ENCODE data around the gene ATXN2.
"Not testable (repeated sequence)": the region's sequence is repeated elsewhere in the genome, so short reads cannot be mapped to it uniquely, and the experiment has no call there.

ATXN2 gene

GRCh38 chr12:111570084-111570961 is 28.8 kb downstream of the ATXN2 start:
- DNase-seq (ENCODE audit: low read depth): no peak

DNA sequence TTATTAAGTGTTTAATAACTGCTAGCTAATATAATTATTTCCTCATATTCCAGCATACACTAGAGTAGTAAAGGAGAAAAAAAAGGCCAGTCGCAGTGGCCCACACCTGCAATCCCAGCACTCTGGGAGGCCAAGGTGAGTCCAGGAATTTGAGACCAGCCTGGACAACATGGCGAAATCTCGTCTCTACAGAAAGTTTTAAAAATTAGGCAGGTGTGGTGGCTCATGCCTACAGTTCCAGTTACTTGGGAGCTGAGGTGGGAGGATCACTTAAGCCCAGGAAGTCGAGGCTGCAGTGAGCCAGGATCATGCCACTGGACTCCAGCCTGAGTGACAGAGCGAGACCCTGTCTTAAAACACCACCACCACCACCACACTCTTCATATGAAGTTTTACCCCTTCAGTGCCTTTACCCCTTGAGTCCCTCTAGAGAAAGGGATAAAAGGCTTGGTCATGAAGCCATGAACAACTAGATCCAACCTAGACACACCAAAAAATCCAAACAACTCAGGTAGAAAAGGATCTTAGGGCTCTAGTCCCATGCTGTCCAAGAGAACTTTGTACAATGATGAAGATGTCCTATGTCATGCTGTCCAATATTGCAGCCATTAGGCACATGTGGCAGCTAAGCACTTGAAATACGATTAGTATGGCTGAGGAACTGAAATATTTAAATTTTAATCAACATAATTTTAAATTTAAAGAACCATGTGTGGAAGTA is 29.6 kb downstream of the ATXN2 start:
- DNase-seq (ENCODE audit: low read depth): no peak

GRCh38 chr12:111560844-111561243 is 38.3 kb downstream of the ATXN2 start:
- DNase-seq (ENCODE audit: low read depth): not testable (repeated sequence)

DNA sequence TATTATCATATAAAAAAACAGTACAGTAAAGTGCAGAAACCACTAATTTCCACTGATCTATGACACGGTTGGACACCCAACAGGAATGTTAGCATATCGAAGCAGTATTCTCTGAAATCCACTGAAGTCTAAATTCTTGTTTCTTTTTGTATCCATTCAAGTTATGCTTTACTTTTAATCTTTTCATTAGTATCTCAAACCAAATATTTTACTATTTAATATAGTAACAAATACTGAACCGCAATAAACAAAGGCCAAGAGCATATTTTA is 41.1 kb downstream of the ATXN2 start:
- no peak for DNase-seq (ENCODE audit: low read depth)

- DNase-seq (ENCODE audit: low read depth): no peak
Observed at GRCh38 chr12:111557271-111558106, 41.6 kb downstream of the ATXN2 start.

DNA sequence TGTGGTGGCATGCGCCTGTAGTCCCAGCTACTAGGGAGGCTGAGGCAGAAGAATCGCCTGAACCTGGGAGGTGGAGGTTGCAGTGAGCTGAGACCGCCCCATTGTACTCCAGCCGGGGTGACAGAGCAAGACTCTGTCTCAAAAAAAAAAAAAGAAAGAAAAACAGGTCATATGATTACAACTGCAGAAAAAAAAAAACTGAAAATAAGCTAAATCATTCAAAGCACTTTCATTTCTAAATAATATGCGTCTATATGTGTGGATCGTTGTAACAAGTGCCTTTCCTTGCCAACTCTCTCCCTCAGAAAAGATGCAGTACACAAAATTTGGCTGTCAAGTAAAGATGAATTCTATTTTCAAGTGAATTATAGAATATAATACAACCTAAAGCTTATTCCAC is 42.4 kb downstream of the ATXN2 start:
- DNase-seq (ENCODE audit: low read depth): no peak

- DNase-seq (ENCODE audit: low read depth): not testable (repeated sequence)
Observed at GRCh38 chr12:111555313-111555712, 43.8 kb downstream of the ATXN2 start.

- DNase-seq (ENCODE audit: low read depth): no peak
Observed at GRCh38 chr12:111546758-111547383, 52.2 kb downstream of the ATXN2 start.

GRCh38 chr12:111546171-111546570 is 52.9 kb downstream of the ATXN2 start:
- no peak for DNase-seq (ENCODE audit: low read depth)

GRCh38 chr12:111544032-111544431 is 55.1 kb downstream of the ATXN2 start:
- no peak for DNase-seq (ENCODE audit: low read depth)

GRCh38 chr12:111532751-111533150 is 66.4 kb downstream of the ATXN2 start:
- DNase-seq (ENCODE audit: low read depth): no peak

DNA sequence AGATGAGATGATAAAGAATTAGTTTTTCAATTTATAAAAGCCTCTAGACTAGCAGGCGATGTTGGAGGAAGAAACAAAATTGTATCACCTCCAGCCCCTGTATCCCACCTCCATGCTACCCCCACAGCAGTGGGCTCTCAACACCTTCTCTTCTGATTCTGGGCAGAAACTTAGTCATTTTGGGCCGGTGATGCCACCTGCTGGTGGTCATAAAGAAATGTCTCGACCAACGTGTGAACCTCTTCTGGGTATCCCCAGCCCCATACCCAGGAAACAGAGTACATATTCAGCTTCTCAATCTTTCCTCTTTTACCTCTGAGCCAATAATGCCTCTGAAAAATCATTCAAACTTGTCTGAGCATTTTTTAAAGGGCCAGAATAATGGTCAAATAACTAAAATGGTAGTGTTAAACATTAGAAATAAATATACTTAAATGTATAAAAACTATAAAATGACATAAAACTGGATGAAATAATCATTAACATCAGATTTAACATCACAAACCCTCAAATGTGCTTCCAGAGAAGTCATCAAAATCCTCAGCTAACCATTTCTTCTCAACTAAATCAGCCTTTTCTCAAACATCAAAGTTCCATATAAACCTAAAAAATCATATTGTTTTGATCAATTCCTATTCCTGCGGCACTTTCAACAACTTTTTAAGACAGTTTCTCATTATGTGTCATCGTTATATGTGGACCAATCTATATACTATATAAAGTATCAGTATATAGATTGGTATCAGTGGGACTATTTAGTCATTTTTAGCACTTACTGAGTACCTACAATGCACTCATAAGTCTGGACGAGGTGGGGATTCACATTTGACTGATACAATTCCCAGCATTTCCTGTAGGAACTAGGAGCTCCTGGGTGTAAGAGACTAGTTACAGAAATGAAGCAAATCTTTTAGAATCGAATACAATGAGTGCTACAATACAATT is 69.4 kb downstream of the ATXN2 start:
- DNase-seq (ENCODE audit: low read depth): peak; percentile 41

- DNase-seq (ENCODE audit: low read depth): no peak
Observed at GRCh38 chr12:111523587-111524167, 75.4 kb downstream of the ATXN2 start.

DNA sequence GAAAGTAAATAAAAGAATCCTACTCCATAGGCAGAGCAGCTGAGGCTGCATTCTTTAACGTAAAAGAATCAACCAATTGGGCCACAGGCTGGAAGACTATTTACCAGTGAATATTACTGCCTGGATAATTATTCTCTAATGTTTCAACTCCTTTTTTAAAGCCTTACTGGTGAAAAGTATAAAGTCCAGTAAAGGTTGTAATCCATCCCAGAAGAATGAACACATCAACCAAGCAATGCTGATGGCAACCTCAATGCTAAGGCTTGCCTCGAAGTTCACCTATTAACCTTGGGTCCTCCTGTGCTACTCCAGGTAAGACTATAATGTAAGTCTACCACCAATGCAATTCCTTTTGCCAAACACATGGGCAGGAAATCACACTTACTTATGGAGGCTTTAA is 77.3 kb downstream of the ATXN2 start:
- DNase-seq (ENCODE audit: low read depth): no peak

DNA sequence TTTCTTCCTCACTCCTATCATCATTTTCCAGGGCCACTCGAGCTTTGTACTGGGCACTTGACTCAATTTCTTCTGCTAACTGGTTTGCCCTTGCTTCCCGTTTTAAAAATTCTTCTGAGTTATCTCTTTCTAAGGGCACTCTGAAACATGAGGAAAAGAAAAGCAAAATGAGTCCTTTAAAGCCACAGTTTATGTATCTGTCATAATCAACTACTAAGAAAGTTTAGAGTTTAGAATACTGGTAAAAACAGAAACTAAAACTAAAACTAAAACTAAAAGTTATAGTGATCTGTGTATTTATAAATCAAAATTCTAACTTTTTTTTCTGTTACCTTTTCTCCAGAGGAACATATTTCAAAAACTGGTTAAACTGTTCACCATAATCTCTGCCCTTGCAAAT is 79.2 kb downstream of the ATXN2 start:
- DNase-seq (ENCODE audit: low read depth): no peak

DNA sequence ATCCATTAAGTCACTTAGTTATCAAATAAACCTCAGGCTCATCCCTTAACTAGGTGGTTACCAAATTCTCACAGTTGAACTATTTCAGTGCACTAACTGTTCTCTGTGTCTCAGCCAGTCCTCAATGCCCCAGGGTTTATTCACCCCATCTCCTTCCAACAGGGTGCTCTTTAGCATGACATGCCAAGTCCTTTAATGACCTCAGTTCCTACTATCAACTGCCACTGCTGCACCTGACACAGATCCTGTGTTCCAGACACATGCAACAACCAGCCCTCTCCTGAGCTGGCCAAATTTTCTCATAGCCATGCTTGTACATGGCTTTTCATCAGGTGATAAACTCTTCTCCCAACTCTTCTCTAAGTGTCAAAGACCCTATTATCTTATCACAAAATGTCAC is 80.0 kb downstream of the ATXN2 start:
- no peak for DNase-seq (ENCODE audit: low read depth)

- not testable (repeated sequence) for DNase-seq (ENCODE audit: low read depth)
Observed at GRCh38 chr12:111507719-111508118, 91.4 kb downstream of the ATXN2 start.

DNA sequence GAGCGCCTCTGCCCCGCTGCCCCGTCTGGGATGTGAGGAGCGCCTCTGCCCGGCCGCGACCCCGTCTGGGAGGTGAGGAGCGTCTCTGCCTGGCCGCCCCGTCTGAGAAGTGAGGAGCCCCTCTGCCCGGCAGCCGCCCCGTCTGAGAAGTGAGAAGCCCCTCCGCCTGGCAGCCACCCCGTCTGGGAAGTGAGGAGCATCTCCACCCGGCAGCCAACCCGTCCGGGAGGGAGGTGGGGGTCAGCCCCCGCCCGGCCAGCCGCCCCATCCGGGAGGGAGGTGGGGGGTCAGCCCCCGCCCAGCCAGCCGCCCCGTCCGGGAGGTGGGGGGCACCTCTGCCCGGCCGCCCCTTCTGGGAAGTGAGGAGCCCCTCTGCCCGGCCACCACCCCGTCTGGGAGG is 91.9 kb downstream of the ATXN2 start:
- DNase-seq (ENCODE audit: low read depth): not testable (repeated sequence)

DNA sequence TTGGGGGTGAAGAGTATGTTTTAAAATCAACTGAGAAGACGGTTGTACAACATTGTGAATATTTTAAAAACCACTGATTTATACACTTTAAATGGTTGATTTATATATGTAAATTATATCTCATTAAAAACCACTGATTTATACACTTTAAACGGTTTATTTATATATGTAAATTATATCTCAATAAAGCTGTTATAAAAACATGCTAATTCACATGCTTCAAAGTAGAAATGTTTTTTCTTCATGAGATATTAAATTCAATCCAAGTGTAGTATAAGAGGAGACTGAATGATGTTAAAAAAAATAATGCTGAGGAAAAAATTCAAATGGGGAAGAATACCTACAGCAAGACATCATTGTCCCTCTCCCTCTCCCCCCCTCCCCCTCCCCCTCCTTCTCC is 92.9 kb downstream of the ATXN2 start:
- DNase-seq (ENCODE audit: low read depth): no peak

GRCh38 chr12:111505601-111506036 is 93.5 kb downstream of the ATXN2 start:
- no peak for DNase-seq (ENCODE audit: low read depth)

DNA sequence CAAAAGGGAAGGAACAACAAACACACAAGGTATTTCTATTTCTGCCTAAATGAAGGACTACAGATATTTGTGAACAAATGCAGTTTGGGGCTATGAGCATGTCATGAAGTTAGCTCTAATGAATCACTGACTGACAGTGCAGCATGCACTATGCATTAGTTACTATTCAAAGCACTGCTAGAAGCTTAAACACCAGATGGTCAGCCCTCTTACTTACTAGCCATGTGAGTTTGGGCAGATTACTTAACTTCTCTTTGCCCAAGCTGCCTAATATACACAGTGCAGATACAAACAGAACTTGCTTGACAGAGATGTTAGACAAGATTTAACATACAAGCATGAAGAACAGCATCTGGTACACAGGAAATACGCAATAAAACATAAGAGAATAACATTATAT is 96.0 kb downstream of the ATXN2 start:
- no peak for DNase-seq (ENCODE audit: low read depth)
